GM10847 (cell line): ENCODE results near the gene HINFP.

Experiments
- POLR2A ChIP-seq: IDR thresholded peaks from 2 replicates; pipeline ENCODE4 v1.6.1; 2011; ENCODE audit not compliant: insufficient read length; ENCODE audit errors: extremely low read depth

HINFP gene

DNA sequence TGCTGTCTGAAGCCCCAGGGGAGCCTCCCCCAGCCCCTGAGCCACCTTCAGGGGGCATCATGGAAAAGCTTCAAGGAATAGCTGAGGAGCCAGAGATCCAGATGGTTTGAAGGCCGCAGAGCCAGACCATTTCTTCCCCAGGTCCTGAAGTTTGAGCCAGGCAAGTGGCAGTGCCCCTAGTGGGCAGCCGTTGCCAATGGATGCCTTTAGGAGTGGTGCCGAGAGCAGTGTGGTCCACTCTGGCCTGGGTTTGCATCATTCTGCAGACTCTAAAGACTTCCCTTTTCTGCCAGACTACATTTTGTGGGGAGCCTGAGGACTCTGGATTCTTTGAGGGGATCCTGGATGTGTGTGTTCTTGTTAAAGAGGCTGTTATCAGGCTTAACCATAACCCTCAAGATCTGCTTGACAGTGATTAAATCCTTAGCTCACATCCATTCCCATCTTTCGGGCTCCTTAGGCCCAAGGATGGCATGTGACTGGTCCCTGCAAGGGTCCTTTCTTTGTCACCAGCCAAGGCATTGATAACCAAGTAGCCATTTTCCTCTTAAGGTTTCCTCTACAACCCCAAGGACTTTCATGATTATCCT is 13.1 kb downstream of the HINFP start:
- TF ChIP-seq POLR2A: no peak

DNA sequence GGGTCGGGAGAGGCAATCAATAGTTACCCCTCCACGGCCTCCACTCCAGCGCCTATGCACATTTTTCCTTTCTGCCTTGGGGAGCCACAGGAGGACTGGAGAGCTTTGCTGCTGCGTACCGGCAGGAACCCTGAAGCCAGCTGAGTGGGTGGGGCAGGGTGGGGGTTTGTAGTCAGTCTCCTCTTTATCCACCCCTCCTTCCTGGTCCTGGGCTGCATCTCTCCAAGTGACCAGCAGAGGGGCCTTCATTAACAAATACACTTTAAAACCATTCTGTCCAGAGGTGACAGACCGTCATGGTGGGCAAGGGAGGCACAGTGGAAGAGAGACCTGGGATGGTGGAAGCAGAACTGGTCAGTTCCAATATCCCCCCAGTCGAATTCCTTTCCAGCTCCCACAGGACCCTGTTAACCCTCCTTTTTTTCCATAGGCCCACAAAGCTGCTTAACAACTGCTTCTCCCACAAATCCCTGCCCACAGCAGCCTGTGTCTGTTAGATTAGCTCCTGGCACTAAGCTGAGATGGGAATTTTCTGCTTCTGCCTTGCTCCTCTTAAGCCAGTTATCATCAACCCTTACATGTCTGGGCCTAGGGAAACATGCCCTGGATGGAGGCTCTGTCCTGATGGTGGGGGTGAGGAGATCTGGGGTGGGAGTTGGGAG is 23.6 kb downstream of the HINFP start:
- TF ChIP-seq POLR2A: no peak

DNA sequence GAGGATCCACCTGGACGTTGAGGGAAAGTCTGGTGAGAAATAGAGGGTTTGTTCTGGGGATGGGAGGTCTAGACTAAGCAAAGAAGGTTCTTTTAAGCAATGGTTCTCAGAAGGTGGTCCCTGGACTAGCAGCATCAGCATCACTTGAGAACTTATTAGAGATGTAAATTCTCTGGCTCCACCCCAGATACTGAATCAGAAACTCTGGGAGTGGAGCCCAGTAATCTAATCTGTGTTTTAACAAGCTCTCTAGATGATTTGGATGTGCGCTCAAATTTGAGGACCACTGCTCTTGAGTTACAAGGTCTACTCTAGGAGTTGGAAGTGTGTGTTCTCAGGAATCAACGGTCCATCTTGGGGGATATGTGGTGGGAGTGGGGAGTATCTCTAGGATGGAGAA is 24.2 kb downstream of the HINFP start:
- TF ChIP-seq POLR2A: no peak

DNA sequence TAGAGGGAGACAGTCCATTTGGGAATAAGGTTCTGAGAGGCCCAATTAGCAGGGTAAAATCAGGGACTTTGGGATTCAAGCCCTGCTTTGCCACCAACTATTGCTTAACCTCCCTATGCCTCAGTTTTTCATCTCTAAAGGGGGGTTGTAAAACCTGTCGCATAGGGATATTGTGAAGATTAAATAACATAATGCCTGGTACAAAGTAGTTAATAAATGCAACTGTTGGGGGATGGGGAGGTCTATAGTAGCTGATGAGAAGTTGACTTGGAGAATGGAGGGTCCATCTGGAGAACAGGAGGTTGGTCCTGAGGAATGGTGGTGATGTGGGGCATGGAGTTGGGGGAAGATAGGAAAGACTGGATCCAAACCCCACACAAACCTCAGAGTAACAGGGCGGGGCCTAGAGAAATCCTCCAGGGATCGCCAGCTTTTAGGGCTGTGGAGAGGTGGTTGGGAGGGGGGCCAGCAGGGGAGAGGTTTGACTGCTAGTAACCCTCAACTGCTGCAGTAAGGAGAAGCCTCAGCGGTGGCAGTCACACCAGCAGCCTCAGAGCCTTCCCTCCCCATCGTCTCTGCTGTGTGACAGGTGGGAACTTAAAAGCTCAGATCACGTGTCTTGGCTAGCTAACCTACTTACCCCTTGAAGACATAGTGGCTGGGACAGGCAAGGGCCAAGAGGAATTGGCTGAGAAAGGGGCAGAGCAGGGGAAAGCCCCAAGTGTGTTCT is 26.4 kb downstream of the HINFP start:
- no peak for TF ChIP-seq POLR2A

DNA sequence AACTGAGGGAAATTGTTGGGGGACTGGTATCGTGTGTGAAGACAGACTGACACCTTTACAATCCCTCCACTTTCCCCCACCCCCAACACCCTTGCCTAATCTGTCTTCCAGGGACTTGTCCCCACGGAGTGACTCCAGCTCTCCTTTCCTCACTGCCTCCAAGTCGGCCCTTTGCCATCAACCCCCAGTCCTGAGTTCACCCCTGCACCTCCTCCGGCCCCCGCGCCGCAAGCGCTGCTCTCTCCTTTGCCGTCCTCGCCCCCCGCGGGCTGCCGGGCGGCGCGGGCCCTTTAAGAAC is 27.3 kb downstream of the HINFP start:
- no peak for TF ChIP-seq POLR2A

DNA sequence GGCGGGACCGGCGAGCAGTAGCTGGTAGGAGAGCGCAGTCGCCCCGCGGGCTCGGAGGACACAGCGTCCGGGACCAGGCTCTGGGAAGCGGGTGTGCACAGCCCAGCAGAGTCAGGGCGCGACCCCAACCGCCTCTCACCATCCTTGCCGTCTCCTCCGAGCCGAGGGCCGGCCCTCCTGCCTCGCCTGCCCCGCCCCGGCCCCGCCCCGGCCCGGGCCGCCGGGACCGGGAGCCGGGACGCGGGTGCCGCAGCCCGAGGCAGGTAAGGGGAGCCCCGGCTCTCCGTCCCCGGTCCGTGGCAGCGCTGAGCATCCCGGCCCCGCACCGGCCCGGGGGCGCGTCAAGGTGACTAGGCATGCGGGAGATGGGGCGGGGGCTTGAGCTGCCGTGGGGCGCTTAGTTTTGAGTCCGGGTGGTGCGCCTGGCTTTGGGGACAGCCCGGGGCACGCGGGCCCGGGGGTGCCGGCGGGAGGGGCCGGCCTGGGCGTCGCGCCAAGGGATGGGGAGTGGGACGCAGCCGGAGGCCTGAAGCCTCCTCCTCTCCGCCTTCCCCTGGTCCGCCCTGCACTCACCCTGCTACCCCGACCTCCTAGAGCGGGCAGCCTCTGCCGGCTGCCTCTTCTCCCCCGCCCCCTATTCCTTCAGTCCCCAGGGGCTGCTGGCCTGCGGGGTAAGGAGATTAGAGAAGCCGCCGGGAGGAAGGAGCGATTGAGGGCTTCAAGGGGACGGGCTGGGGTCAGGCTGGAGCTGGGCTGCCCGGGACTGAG is 27.8 kb downstream of the HINFP start, which contains the start of gene ABCG4:
Gene ABCG4, plus strand, starts transcription at position 35 of the 768 bp plus-strand sequence. CDS start 914 bp downstream, outside the sequence.
- no peak for TF ChIP-seq POLR2A

DNA sequence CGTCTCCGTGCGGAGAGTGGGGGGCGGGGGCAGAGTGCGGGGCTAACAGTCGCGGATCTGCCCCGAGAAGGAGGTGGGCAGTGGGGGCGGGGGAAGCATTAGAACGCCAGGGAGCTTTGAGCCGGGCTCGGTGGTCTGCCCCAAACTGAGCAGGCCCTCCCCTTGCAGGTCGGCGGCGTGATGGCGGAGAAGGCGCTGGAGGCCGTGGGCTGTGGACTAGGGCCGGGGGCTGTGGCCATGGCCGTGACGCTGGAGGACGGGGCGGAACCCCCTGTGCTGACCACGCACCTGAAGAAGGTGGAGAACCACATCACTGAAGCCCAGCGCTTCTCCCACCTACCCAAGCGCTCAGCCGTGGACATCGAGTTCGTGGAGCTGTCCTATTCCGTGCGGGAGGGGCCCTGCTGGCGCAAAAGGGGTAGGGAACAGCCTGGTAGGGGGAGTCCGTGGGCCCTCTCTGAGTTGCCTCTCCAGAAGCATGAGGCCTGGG is 28.5 kb downstream of the HINFP start:
- TF ChIP-seq POLR2A: no peak

DNA sequence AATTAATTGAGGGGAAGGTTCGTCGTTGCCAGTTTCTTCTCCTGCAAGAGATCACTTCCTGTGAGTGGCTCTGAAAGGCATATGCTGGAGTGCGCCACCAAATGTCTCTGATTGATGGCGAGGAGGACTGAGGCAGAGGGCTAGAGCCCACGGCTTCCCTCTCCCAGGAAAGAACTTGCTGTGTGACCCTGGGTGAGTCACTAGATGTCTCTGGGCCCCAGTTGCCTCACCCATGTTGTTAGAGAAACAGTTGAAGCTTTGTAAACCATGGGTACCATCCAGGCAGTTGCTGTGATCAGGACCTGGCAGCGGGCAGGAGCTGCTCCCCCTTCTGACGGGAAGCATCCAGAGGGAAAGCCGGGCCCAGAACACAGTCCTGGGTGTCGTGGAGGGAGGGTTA is 30.7 kb downstream of the HINFP start:
- TF ChIP-seq POLR2A: no peak

- TF ChIP-seq POLR2A: no peak
These were observed 31.2 kb downstream of the HINFP start for GRCh38 chr11:119152604-119153003.

DNA sequence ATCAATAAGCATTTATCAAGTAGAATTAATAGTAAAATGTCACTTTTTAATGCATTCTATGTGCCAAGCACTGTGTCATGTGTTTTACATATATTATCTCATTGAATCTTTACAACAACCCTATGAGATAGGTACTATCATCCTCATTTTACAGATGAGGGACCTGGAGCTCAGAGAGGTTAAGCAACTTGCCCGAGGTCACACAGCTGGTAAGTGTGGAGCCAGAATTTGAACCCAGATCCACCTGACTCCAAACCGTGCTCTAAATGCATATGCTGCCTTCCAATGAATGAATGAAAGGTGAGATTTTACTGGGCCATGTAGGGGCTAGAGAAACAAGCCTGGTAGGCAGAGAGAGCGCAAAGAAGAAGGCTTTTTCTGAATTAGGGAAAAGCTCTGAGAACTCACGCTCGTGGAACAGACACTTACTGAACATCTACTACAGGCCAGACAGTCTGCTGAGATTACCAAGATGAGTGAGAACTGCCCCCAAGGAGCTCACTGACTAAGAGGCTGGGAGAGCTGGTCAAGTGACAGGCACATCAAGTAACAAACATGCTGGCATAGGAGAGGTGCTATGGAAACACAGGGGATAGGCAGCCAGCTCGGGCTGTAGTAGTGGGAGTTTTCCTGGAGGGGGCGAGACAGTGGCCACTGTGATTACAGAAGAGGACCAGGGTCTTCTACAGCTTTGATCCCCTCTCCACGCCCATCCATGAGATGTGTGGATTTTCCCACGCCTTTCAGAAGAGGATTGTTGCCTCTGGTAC is 31.9 kb downstream of the HINFP start:
- no peak for TF ChIP-seq POLR2A

GRCh38 chr11:119154178-119154577 is 32.8 kb downstream of the HINFP start:
- no peak for TF ChIP-seq POLR2A

DNA sequence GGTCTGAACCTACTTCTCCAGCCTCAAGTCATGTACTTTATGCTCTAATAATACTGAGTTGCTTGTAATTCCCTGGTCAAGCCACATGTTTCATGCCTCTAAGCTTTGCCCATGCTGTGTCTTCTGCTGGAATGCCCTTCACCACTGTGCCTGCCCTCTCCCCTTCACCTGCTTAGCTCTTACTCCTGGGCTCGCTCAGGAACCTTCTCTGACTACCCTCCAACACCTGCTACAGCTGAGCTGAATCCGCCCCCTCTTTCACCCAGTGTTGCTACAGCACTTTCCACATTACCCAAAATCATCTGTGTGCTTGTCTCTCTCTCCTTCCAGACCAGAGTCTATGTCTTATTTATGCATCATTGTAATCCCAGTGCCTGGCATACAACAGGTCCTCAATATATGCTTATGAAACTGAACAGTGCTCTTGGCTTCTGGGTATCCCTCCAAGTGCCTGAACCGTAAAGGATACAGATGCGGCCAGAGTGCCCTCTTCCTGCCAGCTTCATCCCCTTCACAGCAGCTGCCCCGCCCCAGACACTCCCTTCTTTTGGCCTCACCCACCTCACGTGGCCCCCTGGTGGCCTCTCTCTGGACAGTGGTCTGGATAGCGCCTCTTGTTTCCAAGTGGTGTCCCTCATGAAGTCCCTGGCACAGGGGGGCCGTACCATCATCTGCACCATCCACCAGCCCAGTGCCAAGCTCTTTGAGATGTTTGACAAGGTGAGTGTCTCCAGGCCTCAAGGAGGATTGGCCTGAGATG is 34.5 kb downstream of the HINFP start:
- TF ChIP-seq POLR2A: no peak

DNA sequence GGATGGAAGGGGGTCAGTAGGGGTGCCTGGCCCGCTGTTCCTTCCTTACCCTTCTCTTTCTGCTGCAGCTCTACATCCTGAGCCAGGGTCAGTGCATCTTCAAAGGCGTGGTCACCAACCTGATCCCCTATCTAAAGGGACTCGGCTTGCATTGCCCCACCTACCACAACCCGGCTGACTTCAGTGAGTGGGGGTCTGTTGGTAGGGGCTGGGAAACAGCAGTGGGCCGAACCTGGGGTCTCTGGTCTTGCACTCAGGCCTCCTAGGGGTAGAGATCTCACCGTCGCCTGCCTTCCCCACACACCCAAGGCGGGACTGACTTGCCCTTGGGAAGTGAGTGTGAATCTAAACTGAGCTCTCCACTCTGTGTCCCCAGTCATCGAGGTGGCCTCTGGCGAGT is 35.1 kb downstream of the HINFP start:
- TF ChIP-seq POLR2A: no peak

GRCh38 chr11:119157063-119157462 is 35.7 kb downstream of the HINFP start:
- TF ChIP-seq POLR2A: no peak
